ENCODE measurements around the gene CCDC57.

GRCh38 chr17:82104797-82105416 lies 107.7 kb downstream of the CCDC57 start:
- TF ChIP-seq USF2 (IDR thresholded peaks at IDR 0.05; ENCODE audit: low read length) (no peak), CTCF (IDR thresholded peaks at IDR 0.05; ENCODE audit: control extremely low read depth in 1 of 3, insufficient read depth in 1 of 3, low read depth in 1 of 3, low read length in 3 of 3) (no peak), CHD2 (IDR thresholded peaks at IDR 0.05; ENCODE audit: low read length) (no peak), TEAD4 (IDR thresholded peaks at IDR 0.05; ENCODE audit: low read depth, low read length) (no peak), CHD7 (IDR thresholded peaks at IDR 0.05; ENCODE audit: insufficient replicate concordance, low read length) (no peak), SP4 (IDR thresholded peaks at IDR 0.05; ENCODE audit: low read length) (no peak), ZNF274 (IDR thresholded peaks at IDR 0.05; ENCODE audit: borderline replicate concordance, extremely low read depth, low read length) (no peak)
